ENCODE data around the gene FGFR1OP2.

FGFR1OP2 gene

DNA sequence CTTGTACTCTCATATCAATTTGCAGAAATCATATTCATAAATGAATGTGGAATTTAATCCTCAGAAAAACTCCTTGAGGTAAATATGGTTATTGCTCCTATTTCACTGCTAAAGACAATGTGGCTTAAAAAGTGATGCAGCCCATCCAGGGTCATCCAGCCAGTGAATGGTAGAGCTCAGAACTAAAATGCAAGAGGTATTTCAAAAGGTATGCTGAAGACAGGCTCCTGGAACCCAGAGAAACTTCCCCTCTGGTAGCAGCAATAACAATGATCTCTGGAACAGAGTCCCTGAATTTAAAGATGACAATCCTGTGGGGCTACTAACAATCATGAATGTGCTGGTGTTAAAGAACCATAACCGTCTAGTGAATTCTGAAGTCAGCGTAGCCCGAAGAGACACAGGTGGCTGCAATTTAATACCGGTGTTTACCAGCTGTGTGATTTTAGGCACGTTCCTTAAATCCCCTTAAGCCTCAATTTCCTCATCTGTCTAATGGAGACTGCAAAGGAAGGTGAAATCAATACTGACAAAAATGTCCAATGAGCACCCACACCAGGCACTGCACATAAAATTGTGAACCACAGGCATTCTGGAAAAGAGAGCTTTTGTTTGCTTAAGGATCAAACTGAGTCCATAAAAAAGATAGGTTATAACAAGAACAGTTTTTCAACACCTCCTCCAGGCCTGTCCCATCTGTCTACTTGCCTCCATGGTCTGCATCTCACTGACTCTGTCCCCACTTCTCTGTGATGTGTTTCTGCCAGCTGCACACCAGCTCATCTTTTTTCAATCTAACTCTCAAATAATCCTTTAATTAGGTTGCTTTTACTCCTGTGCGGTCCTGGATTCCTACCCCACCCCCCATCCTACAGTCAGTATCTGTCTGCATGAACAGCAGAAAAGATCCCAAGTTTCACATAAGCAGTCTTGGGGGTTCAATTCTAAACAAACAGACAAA is 65.4 kb downstream of the FGFR1OP2 start:
- no peak for DNase-seq (ENCODE audit: low read depth in 2 of 2)

DNA sequence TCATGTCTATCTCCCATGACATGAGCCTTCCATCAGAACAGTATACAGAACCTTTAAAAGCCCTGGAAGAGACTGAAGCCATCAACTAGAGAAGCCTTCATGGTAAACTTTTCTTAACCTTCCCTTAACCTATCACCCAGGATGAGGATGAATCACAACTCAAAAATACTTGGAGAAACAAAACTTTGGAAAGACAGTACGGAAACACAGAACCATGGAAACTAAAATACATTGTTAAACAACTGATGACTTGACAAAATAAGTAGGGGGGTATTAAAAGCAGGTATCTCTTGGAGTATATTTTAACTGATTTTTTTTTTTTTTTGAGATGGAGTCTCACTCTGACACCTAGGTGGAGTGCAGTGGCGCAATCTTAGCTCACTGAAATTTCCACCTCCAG is 67.2 kb downstream of the FGFR1OP2 start:
- no peak for DNase-seq (ENCODE audit: low read depth in 2 of 2)

DNA sequence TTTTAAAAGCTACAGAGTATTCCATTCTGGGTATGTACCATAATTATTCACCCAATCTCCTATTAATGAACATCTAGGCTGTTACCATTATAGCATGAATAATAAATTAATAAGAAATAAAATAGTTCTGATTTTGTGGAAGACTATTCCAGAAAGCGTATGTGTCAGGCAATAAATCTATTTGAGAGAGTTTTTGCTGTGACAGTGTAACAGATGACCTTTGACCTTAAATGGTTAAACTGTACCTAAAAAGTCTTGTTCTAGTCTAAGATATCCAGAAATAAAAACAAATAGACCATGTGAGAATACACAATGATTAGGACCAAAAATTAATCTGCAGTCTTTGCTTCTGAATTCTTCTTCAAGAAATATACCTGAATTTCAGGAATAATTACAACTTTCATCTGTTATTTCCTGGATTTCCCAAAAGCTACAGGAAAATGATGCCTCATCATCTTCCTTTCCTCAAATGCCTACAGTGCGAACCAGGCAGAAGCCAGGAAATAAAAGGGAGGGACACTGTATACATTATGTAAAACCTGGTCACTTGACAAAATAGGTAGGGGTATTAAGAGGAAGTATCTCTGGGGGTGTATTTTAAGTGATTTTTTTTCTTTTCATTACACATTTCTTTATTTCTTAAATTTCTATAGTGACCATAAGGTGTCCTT is 68.7 kb downstream of the FGFR1OP2 start:
- no peak for DNase-seq (ENCODE audit: low read depth in 2 of 2)

DNA sequence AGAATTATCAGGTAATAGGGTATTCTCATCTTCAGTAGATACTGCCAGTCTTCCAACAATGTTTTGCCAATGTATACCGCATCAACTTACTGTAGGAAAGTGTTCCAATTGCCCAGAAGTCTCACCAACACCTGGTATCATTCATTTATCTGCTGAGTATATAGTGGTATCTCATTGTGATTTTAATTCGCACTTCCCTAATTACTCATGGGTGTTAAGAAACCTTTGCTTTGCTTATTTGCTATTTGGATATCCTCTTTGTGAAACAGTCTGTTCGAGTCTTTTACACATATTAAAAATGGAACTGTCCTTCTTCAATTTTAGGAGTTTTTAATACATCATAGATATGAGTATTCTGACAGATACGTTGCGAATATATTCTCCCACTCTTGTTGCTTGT is 69.8 kb downstream of the FGFR1OP2 start:
- no peak for DNase-seq (ENCODE audit: low read depth in 2 of 2)

DNA sequence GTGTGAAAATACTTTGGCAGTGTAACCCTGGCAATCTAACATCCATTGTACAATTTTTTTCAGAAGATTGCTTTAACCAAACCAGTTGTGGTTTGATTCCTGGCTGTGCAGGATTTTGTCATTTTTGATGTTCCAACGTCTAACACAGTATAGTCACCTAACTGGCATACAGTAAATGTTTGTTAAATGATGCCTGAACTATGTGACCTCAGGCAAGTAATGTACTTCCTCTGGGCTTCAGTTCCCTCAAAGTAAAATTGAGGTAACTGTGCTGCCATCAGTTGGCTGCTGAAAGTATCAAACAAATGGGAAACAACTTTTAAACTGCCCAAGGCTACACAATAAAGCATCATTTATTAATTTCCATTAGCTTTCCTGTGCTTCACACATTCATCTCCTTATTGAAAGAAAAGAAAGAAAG is 71.6 kb downstream of the FGFR1OP2 start:
- no peak for DNase-seq (ENCODE audit: low read depth in 2 of 2)

DNA sequence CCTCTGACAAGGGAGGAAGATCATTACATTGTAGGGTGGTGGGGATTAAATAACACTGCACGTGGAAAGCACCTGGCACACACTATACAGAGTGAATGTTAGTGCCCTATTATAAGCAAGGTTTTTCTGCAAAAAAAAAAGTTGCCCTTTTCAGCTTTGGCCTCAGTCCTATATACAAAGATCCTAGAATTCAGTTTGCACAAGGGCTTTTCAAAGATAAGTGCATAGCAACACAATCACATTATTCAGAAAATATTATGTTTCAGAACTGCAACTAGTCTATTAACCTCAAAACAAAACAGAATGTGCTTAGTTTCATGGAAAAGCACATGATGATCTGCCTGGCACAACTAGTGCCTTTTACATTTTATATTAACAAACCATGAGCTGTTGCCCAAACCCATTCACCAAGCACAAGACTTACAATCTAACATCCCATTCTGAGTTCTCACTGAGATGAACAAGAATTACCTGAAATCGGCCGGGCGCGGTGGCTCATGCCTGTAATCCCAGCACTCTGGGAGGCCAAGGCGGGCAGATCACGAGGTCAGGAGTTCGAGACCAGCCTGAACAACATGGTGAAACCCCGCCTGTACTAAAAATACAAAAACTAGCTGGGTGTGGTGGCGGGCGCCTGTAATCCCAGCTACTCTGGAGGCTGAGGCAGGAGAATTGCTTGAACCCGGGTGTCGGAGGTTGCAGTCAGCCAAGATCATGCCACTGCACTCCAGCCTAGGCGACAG is 74.1 kb downstream of the FGFR1OP2 start:
- DNase-seq (ENCODE audit: low read depth in 2 of 2), result no peak

DNA sequence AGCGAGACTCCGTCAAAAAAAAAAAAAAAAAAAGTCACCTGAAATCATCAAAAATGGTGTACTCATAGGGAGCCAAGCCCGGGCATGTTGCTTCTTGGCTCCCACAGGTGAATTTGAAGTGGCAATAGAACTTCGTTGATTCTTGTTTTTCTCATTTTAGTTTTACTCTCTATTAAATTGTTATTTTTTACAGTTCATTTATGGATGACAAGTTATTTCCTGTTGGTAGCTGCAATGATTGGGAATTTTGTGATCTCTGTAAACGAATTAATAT is 74.6 kb downstream of the FGFR1OP2 start:
- no peak for DNase-seq (ENCODE audit: low read depth in 2 of 2)

DNA sequence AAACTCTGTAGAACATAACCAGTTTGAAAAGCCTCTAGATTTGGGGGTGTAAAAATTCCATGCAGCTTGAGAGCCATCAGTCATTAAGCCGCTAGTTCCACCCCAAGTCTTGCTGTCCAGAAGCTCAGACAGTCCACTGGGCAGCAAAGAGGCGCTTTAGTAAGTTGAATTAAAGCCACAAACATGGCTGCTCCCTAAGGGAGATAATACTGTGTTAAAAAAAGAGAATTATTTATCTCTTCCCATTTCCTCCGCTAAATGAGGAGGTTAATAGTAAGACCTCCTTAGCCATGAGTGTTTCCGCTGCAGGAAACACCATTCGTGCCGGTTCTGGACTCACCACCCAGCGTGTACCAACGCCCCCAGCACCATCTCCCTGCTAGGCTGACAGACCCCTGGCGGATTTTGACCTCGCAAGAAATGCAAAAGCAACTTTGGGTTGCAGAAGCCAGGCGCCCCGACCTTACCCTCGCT is 75.4 kb downstream of the FGFR1OP2 start:
- DNase-seq (ENCODE audit: low read depth in 2 of 2), result no peak

DNA sequence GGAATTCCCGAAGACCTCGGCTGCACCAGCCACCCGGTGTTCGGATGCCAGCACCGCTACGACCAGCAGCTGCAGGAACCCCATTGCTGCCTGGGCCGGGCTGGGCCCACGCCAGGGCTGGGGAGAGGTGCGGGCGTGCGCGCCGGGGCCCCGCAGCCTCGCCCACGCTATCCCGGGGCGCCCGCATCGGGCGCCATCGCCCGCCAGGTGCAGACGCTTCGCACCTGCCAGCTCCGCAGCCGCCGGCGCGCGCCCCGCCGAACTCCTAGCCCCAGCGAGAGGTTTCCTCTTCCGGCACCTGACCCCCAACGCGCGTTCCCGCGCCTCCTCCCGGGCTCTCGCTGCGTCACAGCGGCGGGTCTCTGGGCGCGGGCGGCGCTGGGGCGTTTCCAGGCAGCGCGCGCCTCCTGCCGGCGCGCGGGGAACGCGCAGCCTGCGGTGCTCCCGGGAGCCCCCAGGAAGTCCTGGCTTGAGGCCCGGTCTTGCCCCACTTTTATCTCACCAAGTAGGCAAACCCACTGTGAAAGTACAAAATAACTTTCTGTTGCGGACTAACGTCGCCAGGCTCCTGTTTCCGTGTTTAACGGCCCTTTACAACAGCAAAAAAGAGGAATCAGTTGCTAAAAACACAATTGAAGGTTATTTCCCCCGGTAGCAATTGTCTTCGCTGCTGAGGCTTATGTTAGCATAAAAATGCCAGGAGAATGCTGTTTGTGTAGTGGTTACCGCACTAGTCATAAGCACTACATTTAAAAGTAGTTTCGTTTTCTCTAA is 76.0 kb downstream of the FGFR1OP2 start, which contains the start of gene TM7SF3:
Gene TM7SF3, minus strand, starts transcription at position 300 of the 774 bp plus-strand sequence. Its CDS starts 216 bp downstream, at position 84.
- DNase-seq (ENCODE audit: low read depth in 2 of 2), result peak; percentile 88 to 94

DNA sequence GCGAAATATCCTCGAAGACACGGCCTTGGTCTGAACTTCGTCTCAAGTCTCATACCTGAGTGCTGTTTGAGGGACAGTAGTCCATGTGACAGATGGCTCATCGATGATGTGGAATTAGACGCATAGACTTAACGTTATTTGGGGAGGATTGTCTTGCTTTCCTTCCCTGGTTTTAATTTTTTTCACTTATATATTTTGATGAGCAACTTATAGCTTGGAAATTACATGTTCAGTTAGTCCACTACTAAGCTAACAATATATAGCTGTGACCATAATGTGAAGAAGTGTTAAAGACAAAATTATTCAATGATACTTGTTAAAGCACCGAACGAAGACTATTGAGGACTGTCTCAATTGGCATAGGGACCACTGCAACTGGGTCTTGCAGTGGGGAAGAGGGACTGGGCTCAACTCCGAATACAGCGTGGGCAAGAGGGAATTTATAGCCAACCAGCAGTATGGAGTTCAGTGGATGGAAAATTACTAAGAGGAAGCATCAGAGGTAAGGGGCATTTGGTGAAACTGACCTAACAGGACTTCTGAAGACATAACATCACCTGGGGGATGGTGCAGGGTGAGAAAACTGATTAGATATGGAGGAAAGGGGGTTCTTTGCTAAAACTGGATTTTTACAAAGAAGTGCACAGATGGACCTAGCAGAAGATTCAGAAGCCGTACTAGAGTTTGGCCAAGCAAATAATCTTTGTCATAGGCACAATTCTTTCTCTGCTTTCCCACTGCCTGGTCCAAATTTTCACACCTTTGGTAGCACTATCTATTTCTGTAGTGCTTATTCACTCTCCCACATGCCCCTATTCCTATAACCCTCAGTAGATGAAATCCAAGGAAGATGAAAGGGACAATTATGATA is 76.8 kb downstream of the FGFR1OP2 start:
- DNase-seq (ENCODE audit: low read depth in 2 of 2), result no peak

DNA sequence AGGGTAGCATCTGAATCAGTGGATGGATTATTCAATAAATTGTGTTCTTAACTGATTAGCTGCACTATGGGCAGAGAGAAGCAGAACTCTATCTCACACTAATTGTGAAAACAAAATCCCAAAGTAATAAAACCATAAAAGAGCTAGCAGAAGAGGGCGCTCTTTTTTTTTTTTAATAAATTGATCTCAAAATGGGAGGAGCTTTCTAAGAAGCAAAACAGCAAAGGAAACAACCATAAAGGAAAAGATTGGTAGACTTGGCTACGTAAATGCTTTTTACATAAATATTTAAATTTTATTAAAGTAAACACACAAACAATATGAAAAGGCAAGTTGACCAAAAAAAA is 77.4 kb downstream of the FGFR1OP2 start:
- DNase-seq (ENCODE audit: low read depth in 2 of 2), result no peak
